Subcutaneous adipose tissue (tissue), 4 donors: ENCODE data around the gene ACER1. TPM values are rescaled to one million over a fixed set of nuclear protein-coding genes. Genes with fewer than 3 reads are reported as not detected.

Experiments
- total RNA-seq, 4 donors: library from RNA; depleted of rRNA; stranded (reverse); fragments of >200 nt; gene quantifications; one replicate each; pipeline ENCODE4 v1.1.0, GENCODE V29; 2016
- TF ChIP-seq, protein P1 (sequence below): fragments of 450-650 bp; IDR thresholded peaks from one replicate; pipeline ENCODE4 v1.5.1; 2016; ENCODE audit warnings: low read depth, mild to moderate bottlenecking, control low read depth, antibody characterized with exemption, moderate library complexity

The ACER1 gene
- total RNA-seq, 4 donors from 2014 or later = 0.44 TPM; not detected in 3

- TF ChIP-seq, protein P1, sequence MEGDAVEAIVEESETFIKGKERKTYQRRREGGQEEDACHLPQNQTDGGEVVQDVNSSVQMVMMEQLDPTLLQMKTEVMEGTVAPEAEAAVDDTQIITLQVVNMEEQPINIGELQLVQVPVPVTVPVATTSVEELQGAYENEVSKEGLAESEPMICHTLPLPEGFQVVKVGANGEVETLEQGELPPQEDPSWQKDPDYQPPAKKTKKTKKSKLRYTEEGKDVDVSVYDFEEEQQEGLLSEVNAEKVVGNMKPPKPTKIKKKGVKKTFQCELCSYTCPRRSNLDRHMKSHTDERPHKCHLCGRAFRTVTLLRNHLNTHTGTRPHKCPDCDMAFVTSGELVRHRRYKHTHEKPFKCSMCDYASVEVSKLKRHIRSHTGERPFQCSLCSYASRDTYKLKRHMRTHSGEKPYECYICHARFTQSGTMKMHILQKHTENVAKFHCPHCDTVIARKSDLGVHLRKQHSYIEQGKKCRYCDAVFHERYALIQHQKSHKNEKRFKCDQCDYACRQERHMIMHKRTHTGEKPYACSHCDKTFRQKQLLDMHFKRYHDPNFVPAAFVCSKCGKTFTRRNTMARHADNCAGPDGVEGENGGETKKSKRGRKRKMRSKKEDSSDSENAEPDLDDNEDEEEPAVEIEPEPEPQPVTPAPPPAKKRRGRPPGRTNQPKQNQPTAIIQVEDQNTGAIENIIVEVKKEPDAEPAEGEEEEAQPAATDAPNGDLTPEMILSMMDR = no peak
Observed at GRCh38 chr19:6375411-6376010, 42.1 kb upstream of the ACER1 start, which contains the start of gene PSPN. PSPN (minus strand) TSS chr19:6375933; CDS start chr19:6375849, 84 bp downstream.

GRCh38 chr19:6374711-6375410 lies 41.4 kb upstream of the ACER1 start:
- TF ChIP-seq, protein P1 = no peak

DNA sequence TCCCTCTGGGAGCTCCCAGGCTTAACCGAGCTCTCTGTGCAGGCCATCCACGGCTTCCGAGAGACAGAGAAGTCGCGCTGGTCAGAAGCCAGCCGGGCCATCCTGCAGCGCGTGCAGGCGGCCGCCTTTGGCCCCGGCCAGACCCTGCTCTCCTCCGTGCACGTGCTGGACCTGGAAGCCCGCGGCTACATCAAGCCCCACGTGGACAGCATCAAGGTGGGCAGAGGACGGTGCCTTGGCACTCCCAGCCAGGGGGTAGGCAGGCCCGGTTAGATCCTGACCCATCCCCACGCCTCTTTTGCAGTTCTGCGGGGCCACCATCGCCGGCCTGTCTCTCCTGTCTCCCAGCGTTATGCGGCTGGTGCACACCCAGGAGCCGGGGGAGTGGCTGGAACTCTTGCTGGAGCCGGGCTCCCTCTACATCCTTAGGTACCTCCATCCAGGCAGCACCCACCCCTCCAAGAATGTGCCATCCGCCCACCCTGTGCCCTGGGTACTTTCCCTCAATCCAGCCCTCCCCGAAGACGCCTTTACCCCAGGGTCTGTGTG lies 40.8 kb upstream of the ACER1 start:
- TF ChIP-seq, protein P1 = no peak

DNA sequence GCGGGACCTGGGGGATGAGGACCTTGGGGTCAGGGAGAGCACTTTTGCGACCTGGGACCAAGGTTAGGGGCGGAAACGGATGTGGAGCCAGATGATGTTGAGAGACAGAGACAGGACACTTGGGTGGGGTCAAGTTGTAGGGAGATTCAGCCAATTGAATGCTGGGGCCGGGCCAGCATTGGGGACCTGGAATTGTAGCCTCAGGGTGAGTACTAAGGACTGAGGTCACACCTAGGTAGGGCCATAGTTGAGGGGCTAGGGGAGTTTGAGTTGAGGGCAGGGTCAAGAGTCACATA lies 40.3 kb upstream of the ACER1 start:
- TF ChIP-seq, protein P1 = no peak

DNA sequence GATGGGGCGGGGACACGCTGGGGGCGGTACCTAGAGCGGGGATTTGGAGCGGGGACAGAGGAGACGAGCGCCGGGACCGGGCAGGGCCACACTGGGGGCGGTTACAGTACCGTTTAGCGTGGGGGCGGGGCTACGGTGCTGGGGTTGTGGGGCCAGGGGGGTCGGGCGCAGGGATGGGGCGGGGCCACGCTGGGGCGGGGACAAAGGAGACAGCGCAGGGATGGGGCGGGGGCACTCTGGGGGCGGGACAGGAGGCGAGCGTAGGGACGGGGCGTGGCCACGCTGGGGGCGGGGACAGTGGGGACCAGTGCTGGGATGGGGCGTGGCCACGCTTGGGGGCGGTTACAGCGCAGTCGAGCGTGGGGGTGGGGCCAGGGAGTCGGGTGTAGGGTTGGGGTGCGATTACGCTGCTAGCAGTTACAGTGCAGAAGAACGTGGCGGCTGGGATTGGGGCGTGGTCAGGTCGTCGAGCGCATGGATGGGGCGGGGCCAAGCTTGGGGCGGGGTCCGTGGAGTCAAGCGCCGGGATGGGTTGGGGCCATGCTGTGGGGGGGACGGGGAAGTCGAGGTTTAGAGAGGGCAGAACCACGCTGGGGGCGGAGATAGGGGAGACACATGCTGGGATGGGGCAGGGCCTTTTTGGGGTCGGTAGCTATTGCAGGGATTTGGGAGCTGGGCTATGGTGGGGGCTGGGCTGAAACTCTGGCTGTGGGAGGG lies 39.8 kb upstream of the ACER1 start:
- TF ChIP-seq, protein P1 = no peak

- TF ChIP-seq, protein P1 = no peak
Observed at GRCh38 chr19:6372594-6373095, 39.2 kb upstream of the ACER1 start, which contains the start of gene ALKBH7. ALKBH7 (plus strand) TSS chr19:6372794; CDS start chr19:6372821, 27 bp downstream.

DNA sequence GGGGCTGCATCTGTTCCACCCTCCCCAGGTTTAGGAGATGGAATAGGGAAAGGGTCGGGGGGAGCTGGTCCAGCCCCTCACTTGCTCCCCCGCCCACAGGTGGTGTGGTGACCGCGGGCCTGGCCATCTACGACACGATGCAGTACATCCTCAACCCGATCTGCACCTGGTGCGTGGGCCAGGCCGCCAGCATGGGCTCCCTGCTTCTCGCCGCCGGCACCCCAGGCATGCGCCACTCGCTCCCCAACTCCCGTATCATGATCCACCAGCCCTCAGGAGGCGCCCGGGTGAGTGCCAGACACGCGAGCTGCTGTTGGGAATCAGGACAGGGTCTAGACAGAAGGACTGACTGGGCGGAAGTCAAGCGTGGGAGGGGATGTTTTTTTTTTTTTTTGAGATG lies 30.9 kb upstream of the ACER1 start:
- TF ChIP-seq, protein P1 = no peak
